Islet of Langerhans (tissue), 1 donor: ENCODE measurements around the gene NARF.

Experiments used
- FAIRE-seq: peaks from one replicate; lab custom pipeline; 2011; peaks lifted over from hg19 to GRCh38; lab: Jason Lieb, UNC

Gene NARF

DNA sequence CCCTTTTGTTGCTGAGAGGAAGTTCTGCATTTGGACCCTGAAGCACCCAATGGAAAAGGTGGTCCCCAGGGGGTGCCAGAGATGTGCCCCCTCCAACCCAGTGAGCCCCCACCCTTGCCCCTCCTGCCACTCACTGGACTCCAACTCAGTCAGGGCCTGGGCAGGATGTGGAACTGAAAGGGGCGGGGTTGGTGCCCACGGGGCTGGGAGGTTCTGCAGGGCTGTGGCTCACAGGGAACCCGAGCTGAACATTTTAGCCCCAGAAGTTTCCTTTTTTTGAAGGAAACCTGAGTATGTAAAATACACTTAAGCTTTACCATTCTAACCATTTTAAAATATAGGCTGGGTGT lies 24.4 kb upstream of the NARF start:
- FAIRE-seq: no peak

DNA sequence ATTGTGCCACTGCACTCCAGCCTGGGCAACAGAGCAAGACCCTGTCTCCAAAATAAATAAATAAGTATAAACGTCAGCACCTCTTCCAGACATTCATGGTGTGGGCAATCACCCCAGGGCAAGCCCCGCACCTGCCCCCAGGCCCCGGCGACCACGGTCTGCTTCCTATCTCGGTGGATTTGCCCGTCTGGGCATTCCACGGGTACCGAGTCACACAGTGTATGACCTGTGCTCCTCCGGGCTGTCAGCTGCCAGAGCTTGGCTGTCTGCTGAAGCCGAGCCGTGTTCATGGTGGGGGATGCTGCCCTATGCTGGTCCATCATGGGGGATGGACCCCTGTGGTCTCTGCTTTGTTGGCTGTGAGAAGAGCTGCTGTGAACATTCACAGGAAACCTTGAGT lies 23.4 kb upstream of the NARF start:
- no peak for FAIRE-seq

- no peak for FAIRE-seq
These were observed 22.6 kb upstream of the NARF start for GRCh38 chr17:82435601-82436583.

GRCh38 chr17:82436601-82437324 lies 21.8 kb upstream of the NARF start:
- no peak for FAIRE-seq

- no peak for FAIRE-seq
These were observed 21.2 kb upstream of the NARF start for GRCh38 chr17:82437325-82437668.

DNA sequence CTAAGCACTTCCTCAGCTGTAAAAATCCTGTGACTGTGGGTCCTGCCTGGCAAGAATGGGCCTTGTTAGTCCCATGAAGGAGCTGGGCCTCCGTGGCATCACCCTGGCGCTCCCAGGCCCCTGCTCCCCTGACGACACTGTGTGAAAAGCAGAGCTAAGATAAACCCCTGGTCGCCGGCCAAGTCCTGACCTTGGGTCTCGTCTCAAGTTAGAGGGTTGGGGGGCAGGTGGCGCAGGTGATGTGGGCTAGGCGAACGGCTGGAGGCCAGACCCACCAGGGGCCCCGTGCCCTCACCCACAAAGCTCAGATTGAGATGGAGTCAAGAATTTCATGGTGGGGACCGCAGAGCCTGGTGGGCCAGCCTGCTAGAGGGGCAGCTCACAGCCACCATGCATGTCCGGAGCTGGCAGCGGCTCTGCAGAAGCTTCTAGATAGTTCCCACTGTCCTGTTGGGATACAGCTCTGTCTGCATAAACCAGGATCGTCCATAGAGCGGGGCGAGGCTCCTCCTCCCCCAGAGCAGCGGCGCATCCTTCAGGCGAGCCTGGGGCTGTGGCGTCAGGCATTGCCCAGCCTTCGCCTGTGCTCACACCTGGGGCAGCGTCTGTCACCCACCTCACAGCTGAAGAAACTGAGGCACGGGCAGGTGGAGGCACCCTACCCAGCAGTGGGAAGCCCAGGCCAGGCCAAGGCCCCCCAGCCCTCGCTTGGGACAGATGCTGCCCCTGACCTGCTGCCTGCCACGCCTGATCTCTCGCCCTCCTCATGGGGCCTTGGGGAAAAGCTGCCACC lies 19.9 kb upstream of the NARF start:
- no peak for FAIRE-seq

DNA sequence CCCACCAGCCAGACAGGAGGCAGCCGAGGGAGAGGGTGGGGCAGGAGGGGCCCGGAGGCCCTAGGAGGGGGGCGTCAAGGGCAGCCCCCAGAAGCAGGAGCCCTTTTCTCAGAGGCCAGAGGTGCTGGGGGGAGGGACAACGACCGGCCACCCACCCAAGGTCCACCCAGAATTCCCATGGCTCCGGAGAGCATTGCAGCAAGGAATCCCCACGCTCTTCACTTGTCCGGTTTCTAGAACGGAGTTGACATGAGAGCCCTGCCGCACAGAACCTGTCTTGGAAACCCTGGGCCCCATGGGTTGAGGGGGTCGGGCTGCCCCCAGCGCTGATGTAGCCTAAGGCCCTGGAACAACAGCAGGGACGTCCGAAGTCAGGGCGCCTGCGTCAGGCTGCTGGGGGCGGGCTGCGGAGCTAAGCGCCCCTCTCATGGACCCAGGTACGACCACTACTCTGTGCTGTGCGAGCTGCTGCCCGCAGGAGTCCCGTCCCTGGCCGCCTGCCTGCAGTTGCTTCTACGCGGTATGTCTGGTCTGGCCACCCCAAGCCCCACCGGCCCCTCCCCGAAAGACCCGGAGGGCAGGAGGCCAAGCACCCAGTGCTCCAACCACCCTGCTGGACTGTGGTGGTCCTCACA lies 19.2 kb upstream of the NARF start:
- FAIRE-seq: no peak

- no peak for FAIRE-seq
These were observed 18.6 kb upstream of the NARF start for GRCh38 chr17:82439829-82440365.

DNA sequence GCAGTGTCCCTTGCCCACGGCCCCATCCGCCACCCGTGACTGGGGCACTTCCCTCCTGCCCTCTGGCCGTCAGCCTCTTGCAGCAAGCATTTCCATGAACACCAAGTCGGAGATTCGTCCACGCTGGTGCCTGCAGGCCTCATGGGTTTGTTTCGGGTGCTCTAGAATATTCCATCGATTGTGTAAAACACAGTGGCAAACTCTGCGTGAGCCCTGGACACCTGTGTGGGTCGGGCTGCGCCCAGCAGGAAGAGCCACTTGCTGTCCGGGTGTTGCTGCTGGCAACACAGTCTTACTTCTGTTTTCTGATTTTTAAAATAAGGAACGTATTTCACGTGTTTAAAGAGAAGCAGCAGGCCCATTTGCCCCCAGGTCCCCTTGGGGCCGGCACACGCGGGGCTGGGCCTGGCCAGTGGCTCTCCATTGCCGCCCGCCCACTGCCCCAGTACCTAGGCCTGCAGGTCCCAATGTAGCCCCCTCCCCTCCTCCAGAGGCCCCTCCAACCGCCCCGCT lies 18.0 kb upstream of the NARF start:
- no peak for FAIRE-seq

DNA sequence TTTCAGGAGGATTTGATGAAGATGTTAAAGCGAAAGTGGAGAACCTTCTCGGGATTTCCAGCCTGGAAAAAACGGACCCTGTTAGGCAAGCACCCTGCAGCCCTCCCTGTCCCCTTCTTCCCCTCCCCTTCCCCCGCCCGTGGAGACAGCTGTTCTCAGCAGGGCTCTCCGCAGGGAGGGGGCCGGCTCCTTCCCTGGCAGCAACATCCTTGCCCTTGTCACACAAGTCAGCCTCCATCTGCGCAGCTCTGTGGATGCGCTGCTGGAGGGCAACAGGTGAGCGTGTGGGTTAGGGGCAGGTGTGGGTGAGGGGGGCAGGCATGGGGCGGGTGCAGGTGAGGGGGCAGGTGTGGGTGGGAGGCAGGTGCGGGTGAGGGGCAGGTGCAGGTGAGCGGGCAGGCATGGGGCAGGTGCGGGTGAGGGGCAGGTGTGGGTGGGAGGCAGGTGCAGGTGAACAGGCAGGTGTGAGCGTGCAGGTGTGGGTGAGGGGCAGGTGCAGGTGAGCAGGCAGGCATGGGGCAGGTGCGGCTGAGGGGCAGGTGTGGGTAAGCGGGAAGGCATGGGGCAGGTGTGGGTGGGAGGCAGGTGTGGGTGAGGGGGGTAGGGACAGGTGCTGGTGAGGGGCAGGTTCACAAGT lies 17.4 kb upstream of the NARF start:
- FAIRE-seq: no peak

GRCh38 chr17:82441691-82442487 lies 16.7 kb upstream of the NARF start:
- FAIRE-seq: no peak

DNA sequence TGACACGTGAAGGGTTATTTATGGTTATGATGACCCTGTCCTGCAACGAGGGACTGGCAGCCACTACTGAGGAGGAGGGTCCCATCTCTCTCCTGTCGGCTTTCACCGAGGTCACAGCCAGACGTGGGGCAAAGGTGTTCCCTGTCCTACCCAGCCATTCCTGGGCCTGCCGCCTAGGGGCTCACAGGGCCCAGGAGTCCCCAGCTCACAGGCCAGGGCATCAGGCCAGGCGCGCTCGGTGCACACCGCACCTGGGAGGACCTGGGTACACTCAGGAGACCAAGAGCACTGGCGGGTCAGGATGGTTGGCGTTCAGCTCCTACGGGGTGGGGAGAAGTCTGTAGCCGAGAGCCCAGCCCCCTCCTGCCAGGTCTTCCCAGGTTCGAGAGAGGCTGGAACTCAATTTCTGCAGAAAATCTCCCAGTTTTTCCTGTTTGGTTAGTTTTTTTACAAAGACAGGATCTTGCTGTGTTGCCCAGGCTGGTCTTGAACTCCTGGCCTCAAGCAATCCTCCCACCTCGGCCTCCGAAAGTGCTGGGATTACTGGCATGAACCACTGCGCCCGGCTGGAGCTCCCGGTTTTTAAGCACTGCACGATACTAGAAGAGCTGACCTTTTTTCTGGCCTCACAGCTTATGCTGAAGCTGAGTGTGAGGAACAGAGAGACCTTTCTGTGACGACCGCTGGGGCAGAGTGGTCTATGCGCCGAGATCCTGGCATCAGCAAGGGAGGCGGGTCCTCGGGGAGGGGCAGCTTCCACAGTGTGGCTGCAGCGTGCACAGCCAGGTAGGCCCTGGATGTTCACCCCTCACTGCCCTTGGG lies 15.7 kb upstream of the NARF start:
- no peak for FAIRE-seq

DNA sequence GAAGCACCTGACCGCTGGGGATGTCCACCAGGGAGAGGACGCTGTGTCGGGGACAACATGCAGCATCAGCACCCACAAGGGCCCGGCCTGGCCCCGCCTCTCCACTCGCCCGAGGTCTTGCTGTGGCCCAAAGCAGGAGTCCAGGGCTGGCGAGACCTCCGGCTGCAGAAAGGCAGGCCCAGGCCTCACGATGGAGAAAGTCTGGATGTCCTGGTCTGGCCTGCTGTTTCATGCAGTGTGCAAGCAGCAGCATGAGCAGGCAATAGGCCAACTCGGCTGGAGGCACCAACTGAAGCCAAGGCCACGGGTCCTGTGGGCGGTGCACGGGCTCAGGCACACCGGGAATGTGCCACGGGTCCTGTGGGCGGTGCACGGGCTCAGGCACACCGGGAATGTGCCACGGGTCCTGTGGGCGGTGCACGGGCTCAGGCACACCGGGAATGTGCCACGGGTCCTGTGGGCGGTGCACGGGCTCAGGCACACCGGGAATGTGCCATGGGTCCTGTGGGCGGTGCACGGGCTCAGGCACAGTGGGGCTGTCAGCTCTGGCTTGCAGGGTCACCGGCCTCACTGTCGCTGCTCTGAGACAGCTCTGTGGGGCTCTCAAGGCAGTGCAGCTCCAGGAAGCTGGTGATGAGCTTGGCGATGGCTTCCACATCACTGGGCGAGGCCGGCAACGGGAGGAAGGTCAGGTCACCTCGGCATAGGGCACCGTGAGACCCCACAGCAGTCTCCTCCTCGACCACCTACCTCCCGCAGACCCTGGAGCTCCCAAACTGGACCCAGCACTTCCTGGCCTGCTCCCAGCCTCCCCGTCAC lies 14.9 kb upstream of the NARF start:
- no peak for FAIRE-seq

DNA sequence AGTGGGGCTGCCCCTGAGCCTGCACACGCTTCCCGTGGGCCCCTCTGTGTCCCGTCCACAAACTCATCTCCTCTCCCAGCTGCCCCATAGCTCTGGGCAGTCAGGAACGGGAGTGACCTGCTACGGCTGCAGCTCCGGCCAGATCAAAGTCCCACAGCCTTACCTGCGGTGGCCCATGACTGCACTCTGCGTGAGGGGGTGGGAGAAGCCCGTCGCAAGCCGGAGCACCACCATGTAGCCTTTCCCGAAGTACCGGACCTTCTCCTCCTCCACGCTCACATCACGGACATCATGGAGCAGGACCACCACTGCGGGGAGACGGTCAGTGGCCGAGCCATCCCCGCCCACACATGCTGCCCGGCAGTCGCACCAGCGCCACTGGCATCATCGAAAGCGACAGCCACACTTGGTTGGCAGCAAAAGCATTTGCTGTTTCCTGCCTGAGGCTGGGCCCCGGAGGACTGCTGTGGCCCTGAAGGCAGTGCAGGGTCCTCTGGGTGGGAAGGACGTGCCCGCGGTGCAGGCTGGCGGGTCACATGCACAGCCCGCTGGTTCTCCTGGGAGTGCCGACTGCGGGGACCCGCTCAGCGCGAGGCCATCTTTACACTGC lies 14.2 kb upstream of the NARF start:
- no peak for FAIRE-seq

GRCh38 chr17:82444941-82445521 lies 13.5 kb upstream of the NARF start:
- no peak for FAIRE-seq

- no peak for FAIRE-seq
These were observed 13.0 kb upstream of the NARF start for GRCh38 chr17:82445542-82445941.

GRCh38 chr17:82446124-82446523 lies 12.4 kb upstream of the NARF start:
- no peak for FAIRE-seq

DNA sequence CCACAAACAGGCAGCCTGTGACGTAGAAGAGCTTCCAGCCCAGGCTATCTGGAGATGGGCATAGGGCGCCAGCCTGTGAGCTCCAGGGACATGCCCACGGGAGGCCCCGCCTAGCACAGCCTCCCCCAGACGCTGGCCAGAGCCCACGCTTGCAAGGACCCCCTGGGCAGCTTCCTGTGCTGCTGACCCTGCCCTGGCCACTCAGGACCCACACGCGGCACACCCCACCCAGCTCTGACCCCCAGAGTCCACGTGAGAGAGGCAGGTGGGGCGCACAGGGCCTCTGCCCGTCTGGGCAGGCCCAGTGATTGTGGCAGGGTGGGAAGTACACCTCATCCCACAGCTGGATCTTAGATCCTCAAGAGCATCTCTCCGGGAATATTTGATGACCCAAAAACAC lies 11.9 kb upstream of the NARF start:
- FAIRE-seq: no peak
